Loucy (cell line): ENCODE results near the gene MAP4K5.

Source experiments
- H2AFZ ChIP-seq: fragments of 200-600 bp; sonication (generic); 2 replicates; pipeline ENCODE4 v1.6.0; 2016; ENCODE audit warnings: antibody characterized with exemption, mild to moderate bottlenecking, low read length, moderate library complexity
- H3F3A ChIP-seq: fragments of 200-600 bp; 2 replicates; pipeline ENCODE4 v1.6.0; 2016; ENCODE audit warnings: antibody characterized with exemption, low read depth, mild to moderate bottlenecking
- H3K27me3 ChIP-seq: fragments of 200-600 bp; sonication (generic); 2 replicates; pipeline ENCODE4 v1.6.1; 2014; ENCODE audit warnings: low read length, mild to moderate bottlenecking; ENCODE audit not compliant: insufficient read depth, poor library complexity, severe bottlenecking
- H3K36me3 ChIP-seq: fragments of 200-600 bp; sonication (generic); 2 replicates; pipeline ENCODE4 v1.6.1; 2016; ENCODE audit warnings: low read length; ENCODE audit not compliant: insufficient read depth
- H3K4me1 ChIP-seq: fragments of 200-600 bp; sonication (generic); 2 replicates; pipeline ENCODE4 v1.5.1; 2014; ENCODE audit warnings: low read length, mild to moderate bottlenecking; ENCODE audit not compliant: insufficient read depth, poor library complexity, severe bottlenecking
- H3K4me2 ChIP-seq: fragments of 200-600 bp; sonication (generic); 2 replicates; pipeline ENCODE4 v1.6.0; 2014; ENCODE audit warnings: antibody characterized with exemption, low read length, low read depth, mild to moderate bottlenecking; ENCODE audit not compliant: poor library complexity, severe bottlenecking
- H3K4me3 ChIP-seq: fragments of 200-600 bp; sonication (generic); 2 replicates; pipeline ENCODE4 v1.5.1; 2014; ENCODE audit warnings: low read length, mild to moderate bottlenecking, mixed read lengths; ENCODE audit not compliant: poor library complexity, severe bottlenecking
- H3K79me2 ChIP-seq: fragments of 200-600 bp; sonication (generic); 2 replicates; pipeline ENCODE4 v1.6.1; 2014; ENCODE audit warnings: low read length; ENCODE audit not compliant: insufficient read depth
- H3K9ac ChIP-seq: fragments of 200-600 bp; sonication (generic); 2 replicates; pipeline ENCODE4 v1.6.0; 2014; ENCODE audit warnings: mild to moderate bottlenecking, low read depth, low read length, moderate library complexity; ENCODE audit not compliant: poor library complexity, severe bottlenecking
- H3K9me2 ChIP-seq: fragments of 200-600 bp; sonication (generic); replicated peaks from 2 replicates; pipeline ENCODE4 v1.6.1; 2016; ENCODE audit warnings: low read depth, low read length, mixed read lengths
- H3K9me3 ChIP-seq: fragments of 200-600 bp; sonication (generic); 2 replicates; pipeline ENCODE4 v1.6.1; 2014; ENCODE audit warnings: mild to moderate bottlenecking, antibody characterized with exemption, low read length, low read depth; ENCODE audit not compliant: insufficient read depth
- H4K20me1 ChIP-seq: fragments of 200-600 bp; sonication (generic); 2 replicates; pipeline ENCODE4 v1.6.0; 2014; ENCODE audit warnings: antibody characterized with exemption, low read length, mild to moderate bottlenecking; ENCODE audit not compliant: insufficient read depth, poor library complexity, severe bottlenecking
- CTCF ChIP-seq: fragments of 200-600 bp; sonication (generic); conservative IDR thresholded peaks from 2 replicates; pipeline ENCODE4 v1.5.1; 2014; ENCODE audit warnings: mild to moderate bottlenecking, antibody characterized with exemption, low read length
- EZH2phosphoT487 ChIP-seq: fragments of 200-600 bp; IDR thresholded peaks from 2 replicates; pipeline ENCODE4 v1.6.1; 2018; ENCODE audit warnings: antibody characterized with exemption, mild to moderate bottlenecking, moderate library complexity, borderline replicate concordance

The MAP4K5 gene

GRCh38 chr14:50423529-50423928 is 108.8 kb downstream of the MAP4K5 start:
- no peaks in the 10 kb centered on the region for H3K9me2 ChIP-seq
- no peaks in the 10 kb centered on the region for H3F3A ChIP-seq
- no peak for TF ChIP-seq CTCF
- no peak for TF ChIP-seq EZH2phosphoT487
- H3K27me3 ChIP-seq: no peaks in the 10 kb centered on the region
- no peaks in the 10 kb centered on the region for H4K20me1 ChIP-seq
- H3K4me2 ChIP-seq: no peak overlapping the region
- no peaks in the 10 kb centered on the region for H3K79me2 ChIP-seq
- no peak overlapping the region for H2AFZ ChIP-seq
- peaks cover 8% of the 10 kb centered on the region for H3K4me1 ChIP-seq
- H3K36me3 ChIP-seq: peaks cover 48% of the 10 kb centered on the region
- H3K9me3 ChIP-seq: no peaks in the 10 kb centered on the region
- H3K9ac ChIP-seq: no peak overlapping the region
- H3K4me3 ChIP-seq: no peak overlapping the region

- Histone ChIP-seq H3K4me2 (no peak overlapping the region), H3K9ac (no peak overlapping the region), H3K9me3 (no peaks in the 10 kb centered on the region), H3K9me2 (no peaks in the 10 kb centered on the region), H4K20me1 (no peaks in the 10 kb centered on the region), H3K79me2 (no peaks in the 10 kb centered on the region), H3K36me3 (peaks cover 56% of the 10 kb centered on the region), H3K4me1 (peaks cover 4% of the 10 kb centered on the region), H2AFZ (no peak overlapping the region), H3F3A (no peaks in the 10 kb centered on the region), H3K27me3 (no peaks in the 10 kb centered on the region), H3K4me3 (no peak overlapping the region)
- TF ChIP-seq CTCF (no peak), EZH2phosphoT487 (no peak)
These were observed 110.9 kb downstream of the MAP4K5 start for GRCh38 chr14:50421499-50421898.

GRCh38 chr14:50417853-50418252 is 114.5 kb downstream of the MAP4K5 start:
- no peaks in the 10 kb centered on the region for H3K27me3 ChIP-seq
- H3K4me1 ChIP-seq: no peaks in the 10 kb centered on the region
- H3F3A ChIP-seq: no peaks in the 10 kb centered on the region
- H3K4me2 ChIP-seq: no peak overlapping the region
- no peaks in the 10 kb centered on the region for H3K9me2 ChIP-seq
- H4K20me1 ChIP-seq: no peaks in the 10 kb centered on the region
- no peaks in the 10 kb centered on the region for H3K79me2 ChIP-seq
- H3K36me3 ChIP-seq: peaks cover 39% of the 10 kb centered on the region
- H3K9ac ChIP-seq: no peak overlapping the region
- H2AFZ ChIP-seq: no peak overlapping the region
- H3K9me3 ChIP-seq: no peaks in the 10 kb centered on the region
- no peak overlapping the region for H3K4me3 ChIP-seq
- TF ChIP-seq EZH2phosphoT487 (no peak), CTCF (no peak)
